ENCODE results near the gene CTAGE1.
"Not testable (repeated sequence)": the region's sequence is repeated elsewhere in the genome, so short reads cannot be mapped to it uniquely, and the experiment has no call there.

Gene CTAGE1, protein sequence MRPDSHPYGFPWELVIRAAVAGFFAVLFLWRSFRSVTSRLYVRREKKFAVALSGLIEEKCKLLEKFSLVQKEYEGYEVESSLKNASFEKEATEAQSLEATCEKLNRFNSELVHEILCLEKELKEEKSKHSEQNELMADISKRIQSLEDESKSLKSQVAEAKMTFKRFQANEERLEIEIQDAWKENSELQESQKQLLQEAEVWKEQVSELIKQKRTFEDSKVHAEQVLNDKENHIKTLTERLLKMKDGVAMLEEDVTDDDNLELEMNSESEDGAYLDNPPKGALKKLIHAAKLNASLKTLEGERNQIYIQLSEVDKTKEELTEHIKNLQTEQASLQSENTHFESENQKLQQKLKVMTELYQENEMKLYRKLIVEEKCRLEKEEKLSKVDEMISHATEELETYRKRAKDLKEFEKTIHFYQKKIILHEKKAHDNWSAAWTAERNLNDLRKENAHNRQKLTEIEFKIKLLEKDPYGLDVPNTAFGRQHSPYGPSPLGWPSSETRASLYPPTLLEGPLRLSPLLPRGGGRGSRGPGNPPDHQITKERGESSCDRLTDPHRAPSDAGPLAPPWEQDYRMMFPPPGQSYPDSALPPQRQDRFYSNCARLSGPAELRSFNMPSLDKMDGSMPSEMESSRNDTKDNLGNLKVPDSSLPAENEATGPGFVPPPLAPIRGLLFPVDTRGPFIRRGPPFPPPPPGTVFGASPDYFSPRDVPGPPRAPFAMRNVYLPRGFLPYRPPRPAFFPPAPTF

DNA sequence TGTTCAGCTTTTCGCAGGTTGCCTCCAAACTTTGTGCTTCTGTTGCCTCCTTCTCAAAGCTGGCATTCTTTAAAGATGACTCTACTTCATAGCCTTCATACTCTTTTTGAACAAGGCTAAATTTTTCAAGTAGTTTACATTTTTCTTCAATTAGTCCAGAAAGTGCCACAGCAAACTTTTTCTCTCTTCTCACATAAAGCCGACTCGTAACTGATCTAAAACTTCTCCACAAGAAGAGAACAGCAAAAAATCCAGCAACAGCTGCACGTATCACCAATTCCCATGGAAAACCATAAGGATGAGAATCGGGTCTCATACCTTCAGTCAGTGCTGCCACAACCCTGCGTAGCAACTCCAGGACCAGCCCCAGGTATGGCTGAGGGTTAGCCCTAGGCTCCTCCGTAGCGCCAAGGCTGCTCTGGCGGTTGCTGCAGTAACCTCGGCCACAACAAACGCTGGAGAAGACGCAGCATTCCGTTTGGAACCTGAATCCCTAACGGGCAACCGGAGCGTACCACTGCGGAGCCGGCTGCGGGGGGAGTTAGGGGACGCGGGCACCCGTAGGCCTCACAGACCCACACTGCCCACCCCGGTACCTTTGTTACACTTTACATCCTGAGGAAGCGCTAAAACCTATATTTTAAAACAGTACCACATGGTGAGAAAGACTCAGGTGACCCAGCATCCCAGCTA is at the start of gene CTAGE1:
CTAGE1 (minus strand) TSS at position 420 of the 693 bp plus-strand sequence; CDS start at position 316, 104 bp downstream.
- no peak for DNase-seq

DNA sequence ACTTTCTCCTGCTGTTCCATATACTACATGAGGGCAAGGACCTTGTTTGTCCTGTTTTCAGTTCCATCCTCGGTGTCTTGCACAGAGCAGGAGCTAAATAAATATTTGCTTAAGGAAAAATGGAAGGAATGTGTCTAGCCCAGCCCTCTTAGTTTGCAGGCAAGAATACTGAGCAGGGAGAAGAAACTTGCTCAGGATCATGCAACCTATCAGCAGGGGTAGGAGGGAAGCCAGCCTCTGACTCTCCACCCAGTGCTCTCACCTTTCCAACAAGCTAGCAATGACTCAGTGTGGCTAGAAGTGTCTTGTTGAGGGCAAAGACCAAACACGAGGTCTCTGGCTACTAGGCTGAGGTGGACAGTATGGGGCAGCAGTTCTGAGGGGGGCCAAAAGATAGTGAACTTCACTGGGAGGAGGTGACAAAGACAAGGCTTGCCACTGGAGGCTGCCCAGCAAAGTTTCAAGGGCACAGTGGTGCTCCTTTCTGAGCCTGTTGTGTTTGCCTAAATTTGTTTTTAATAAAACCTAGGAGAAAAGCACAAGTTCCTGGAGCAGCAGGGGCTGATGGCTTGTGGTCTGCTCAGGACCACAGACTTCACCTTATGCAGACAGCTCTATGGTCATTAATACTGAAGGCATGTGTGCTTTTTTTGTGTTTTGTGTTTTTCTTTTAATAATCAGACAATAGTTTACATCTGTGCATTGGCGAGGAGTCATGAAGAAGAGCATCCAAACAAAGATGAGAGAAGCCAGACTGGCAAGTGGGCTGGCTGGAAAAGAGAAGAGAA is 49.1 kb upstream of the CTAGE1 start:
- no peak for DNase-seq

- no peak for DNase-seq
Observed at GRCh38 chr18:22465859-22466457, 48.2 kb upstream of the CTAGE1 start.

DNA sequence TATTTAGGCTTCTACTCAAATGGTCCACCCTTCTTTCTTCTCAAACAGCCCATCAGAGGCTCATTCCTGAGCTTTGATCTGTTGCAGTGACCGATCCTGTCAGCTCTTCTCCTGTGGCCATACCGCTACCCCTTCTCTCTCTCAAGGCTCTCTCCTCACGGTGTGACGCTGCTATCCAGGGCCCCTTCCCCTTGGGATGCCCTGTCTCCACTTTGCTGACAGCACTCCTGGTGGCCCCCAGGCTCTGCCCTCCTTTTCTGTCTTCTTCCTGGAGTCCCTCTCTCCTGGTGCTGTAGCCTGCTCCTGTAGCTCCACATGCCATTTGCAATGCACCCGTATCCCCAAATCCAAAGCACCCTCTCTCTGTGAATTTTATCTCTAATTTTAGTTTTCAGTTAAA is 45.4 kb upstream of the CTAGE1 start:
- no peak for DNase-seq

DNA sequence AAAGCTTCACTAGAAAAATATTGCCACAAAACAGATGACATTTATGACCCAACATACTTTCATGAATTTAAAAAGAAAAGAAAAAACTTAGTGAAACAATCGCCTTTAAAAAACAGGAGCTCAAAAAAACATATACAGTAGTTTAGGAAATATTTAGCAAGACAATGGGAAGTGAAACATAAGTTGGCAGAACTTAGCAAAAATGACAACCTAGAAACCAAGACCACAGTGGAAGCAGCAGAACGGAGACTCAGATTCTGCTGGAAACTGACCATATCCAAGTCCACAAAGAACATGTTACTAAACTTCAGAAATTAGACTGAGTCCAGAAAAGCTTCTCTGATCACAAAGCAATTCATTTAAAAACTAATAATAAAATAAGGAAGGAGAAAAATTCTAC is 41.8 kb upstream of the CTAGE1 start:
- DNase-seq, result no peak

- DNase-seq, result no peak
Observed at GRCh38 chr18:22457524-22457923, 39.8 kb upstream of the CTAGE1 start.

DNA sequence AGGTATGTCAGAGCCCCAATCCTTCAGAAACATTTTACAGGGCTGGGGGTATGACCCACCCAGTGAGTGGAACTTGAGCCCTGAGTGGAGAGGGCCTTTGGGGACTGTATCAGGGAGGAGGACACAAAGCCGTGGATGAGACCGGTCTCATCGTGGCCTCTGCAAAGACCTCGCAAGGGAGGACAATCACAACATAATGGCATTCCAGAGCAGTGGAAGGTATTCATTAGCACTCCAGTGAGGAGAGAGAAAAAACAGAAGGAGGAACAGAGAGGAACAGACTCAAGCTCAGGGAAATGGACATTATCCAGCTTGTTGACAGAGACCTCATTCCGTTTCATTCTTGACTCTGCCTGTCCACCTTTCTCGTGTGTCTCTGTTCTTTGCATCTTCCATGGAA is 38.8 kb upstream of the CTAGE1 start:
- DNase-seq, result no peak

GRCh38 chr18:22456116-22456480 is 38.4 kb upstream of the CTAGE1 start:
- no peak for DNase-seq

DNA sequence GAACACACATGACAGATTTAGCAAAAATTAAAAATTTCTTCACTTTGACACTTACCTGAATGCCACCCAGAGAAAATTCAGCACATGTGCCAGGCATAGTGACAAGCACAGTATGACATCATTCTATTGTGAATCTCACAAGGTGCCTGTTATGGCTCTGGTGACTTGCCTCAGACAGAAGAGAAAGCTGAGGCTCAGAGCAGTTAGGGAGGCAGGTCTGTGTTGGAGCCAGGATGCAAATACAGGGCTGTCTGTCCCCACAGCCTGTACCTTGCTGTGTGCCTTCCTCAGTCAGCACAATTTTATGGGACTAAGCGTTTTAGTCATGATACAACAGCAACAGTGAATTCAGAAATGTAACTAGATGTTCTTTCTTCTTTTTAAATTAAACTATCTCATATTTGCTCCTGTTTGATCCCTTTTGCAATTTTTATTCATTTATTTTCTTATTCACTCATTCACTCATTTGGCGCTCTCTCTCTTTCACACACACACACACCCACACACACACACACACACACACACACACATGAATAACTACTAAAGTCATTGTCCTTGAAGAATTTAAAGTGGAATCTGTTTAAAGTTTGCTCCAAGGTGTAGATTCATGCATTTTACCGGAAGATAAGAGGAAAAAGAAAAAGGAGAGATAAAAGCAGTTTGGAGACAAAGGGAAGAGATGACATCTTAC is 37.9 kb upstream of the CTAGE1 start:
- DNase-seq, result no peak

DNA sequence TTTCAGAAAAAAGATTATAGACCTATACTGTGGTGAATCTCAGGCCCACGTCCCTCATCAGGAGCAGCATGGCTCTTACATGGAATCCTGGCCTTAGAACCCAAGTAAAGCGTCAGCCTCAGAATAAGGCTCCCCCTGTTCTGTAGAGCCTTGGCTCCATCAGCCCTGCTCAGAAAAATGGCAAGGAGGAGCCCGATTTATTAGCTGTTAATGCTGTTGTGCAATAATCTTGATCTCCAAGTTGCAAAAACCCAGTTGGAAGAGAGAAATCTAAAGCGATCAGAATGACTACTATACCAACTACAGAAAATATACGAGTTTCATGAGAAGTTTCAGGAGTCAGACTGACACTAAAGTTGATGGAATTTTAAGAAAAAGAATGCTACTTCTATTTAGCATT is 35.6 kb upstream of the CTAGE1 start:
- DNase-seq, result no peak

DNA sequence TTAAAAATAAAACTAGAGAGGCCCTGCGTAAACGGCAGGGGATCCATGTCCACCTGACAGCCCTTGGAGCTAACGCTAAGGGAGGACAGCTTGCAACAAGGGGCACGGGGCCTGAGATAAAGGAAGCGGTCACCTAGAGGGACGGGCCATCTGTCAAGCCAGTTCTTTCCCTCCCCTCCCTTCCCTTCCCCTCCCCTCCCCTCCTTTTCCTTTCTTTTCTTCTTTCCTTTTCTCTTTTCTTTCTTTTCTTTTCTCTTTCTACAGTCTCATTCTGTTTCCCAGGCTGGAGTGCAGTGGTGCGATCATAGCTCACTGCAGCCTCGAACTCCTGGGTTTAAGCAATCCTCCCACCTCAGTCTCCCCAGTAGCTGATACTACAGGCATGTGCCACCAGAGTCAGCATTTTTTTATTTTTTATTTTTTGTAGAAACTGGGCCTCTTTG is 34.5 kb upstream of the CTAGE1 start:
- DNase-seq, result no peak

GRCh38 chr18:22451796-22452195 is 34.1 kb upstream of the CTAGE1 start:
- DNase-seq, result no peak

DNA sequence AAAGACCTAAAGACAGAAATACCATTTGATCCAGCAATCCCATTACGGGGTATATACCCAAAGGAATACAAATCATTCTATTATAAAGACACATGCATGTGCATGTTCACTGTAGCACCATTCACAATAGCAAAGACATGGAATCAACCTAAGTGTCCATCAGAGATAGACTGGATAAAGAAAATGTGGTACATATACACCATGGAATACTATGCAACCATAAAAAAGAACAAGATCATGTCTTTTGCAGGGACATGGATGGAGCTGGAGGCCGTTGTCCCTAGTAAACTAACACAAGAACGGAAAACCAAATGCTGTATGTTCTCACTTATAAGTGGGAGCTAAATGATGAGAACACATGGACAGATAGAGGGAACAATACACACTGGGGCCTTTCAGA is 33.1 kb upstream of the CTAGE1 start:
- not testable (repeated sequence) for DNase-seq

DNA sequence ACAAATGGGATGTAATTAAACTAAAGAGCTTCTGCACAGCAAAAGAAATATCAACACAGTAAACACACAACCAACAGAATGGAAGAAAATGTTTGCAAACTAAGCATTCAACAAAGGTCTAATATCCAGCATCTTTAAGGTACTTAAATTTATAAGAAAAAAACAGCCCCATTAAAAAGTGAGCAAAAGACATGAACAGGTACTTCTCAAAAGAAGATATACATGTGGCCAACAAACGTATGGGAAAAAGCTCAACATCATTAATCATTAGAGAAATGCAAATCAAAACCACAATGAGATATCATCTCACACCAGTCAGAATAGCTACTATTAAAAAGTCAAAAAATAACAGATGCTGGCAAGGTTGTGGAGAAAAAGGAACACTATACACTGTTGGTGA is 32.6 kb upstream of the CTAGE1 start:
- not testable (repeated sequence) for DNase-seq

DNA sequence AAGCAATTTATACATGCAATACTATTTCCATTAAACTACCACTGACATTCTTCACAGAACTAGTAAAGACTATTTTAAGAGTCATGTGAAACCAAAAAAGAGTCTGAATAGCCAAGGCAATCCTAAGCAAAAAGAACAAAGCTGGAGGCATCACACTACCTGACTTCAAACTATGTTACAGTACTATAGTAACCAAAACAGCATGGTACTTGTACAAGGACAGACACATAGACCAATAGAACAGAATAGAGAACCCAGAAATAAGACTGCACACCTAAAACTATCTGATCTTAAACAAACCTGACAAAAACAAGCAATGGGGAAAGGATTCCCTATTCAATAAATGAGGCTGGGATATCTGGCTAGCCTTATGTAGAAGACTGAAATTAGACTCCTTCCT is 32.0 kb upstream of the CTAGE1 start:
- DNase-seq, result not testable (repeated sequence)

GRCh38 chr18:22448238-22448637 is 30.5 kb upstream of the CTAGE1 start:
- no peak for DNase-seq

GRCh38 chr18:22447792-22448191 is 30.1 kb upstream of the CTAGE1 start:
- no peak for DNase-seq

DNA sequence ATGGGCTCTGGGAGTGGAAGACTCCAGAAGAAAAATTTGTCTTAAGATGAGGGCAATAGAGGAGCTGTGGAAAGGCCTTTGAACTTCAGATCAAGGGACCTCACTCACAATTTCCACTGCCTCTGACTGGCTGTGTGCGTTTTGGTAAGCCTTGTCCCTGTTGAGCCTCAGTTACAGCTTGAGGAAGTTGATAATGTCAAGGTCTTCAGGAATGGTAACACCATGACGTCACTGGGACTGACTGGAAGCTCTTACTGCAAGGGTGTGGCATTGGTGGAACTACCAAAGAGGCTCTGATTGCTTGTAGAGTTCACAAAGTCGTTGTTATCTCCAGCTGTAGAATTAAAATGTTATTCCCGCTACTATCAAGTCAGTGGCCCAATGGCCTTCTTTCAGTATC is 29.2 kb upstream of the CTAGE1 start:
- no peak for DNase-seq

- DNase-seq, result no peak
Observed at GRCh38 chr18:22446325-22446724, 28.6 kb upstream of the CTAGE1 start.

DNA sequence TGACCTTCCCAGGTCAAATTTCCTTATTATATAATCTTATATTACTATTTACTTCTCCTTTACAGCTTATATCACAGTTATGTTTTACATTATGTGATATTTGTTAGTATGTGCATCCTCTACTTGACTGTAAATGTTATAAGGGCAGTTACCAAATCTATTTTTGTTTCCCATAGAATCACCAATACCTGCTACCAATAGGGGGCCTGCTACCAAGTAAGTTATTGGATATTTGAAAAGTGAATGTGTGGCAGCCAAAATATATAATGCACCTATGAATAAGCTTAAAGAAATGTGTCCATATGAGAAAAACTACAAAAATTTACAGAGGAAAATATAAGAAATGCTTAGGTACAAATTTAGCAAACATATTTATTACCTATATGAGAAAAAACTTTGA is 23.9 kb upstream of the CTAGE1 start:
- no peak for DNase-seq

- no peak for DNase-seq
Observed at GRCh38 chr18:22439447-22439846, 21.7 kb upstream of the CTAGE1 start.

DNA sequence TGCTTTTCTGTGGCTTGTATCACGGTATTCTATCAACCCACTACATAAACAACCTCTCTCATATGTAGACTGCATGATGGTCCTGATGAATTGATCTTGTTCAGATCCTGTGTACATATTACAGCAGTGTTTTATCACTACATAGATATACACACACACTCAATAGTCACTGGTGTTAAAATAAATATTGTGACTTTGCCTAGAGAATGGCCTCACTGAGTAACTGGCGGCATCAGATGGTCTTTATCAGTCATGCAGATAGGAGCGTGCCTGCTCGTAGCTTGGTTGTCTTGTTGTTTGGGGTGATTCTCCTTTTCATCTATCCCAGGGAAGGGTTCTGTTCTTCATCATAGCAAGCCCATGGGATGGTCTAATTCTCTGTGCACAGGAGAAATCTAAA is 18.4 kb upstream of the CTAGE1 start:
- DNase-seq, result no peak

Measured in NCI-H1694 treated with DMSO at 0.1 percent for 48 hours (cell line).